SK-N-SH treated with all-trans-retinoic acid at 6 μM for 48 hours (cell line): ENCODE measurements around the gene RPLP2.

Experiments
- ATAC-seq: fragments of 200-7000 bp; cut with Tn5 transposase; 3 replicates; pipeline ENCODE4 v1.9.1; 2020; ENCODE audit warnings: mild to moderate bottlenecking, moderate library complexity
- ARNTL ChIP-seq: fragments of 450-650 bp; formaldehyde crosslinking; IDR thresholded peaks from 2 replicates; pipeline ENCODE4 v1.5.0; 2020; ENCODE audit warnings: low read depth, mild to moderate bottlenecking, moderate library complexity, borderline replicate concordance
- BACH2 ChIP-seq: fragments of 250-450 bp; sonication (Bioruptor Pico); IDR thresholded peaks from 2 replicates; pipeline ENCODE4 v1.9.0; 2021; ENCODE audit warnings: mild to moderate bottlenecking, borderline replicate concordance
- CSDC2 ChIP-seq: fragments of 250-450 bp; sonication (Bioruptor Pico); IDR thresholded peaks from 2 replicates; pipeline ENCODE4 v1.5.0; 2020; ENCODE audit warnings: mild to moderate bottlenecking, moderate library complexity
- ESRRG ChIP-seq: fragments of 250-450 bp; sonication (Bioruptor Pico); IDR thresholded peaks from 2 replicates; pipeline ENCODE4 v1.6.1; 2021; ENCODE audit warnings: mild to moderate bottlenecking
- GLIS3 ChIP-seq: fragments of 250-450 bp; sonication (Bioruptor Pico); IDR thresholded peaks from 2 replicates; pipeline ENCODE4 v1.5.0; 2020; ENCODE audit warnings: mild to moderate bottlenecking, moderate library complexity
- ISL1 ChIP-seq: fragments of 250-450 bp; sonication (Bioruptor Pico); IDR thresholded peaks from 2 replicates; pipeline ENCODE4 v2.1.2; 2022; ENCODE audit warnings: mild to moderate bottlenecking, moderate library complexity
- OSR1 ChIP-seq: fragments of 250-450 bp; sonication (Bioruptor Pico); IDR thresholded peaks from 2 replicates; pipeline ENCODE4 v1.8.0; 2022; ENCODE audit warnings: moderate library complexity, mild to moderate bottlenecking, inconsistent platforms
- POU6F1 ChIP-seq: fragments of 250-450 bp; sonication (Bioruptor Pico); IDR thresholded peaks from 2 replicates; pipeline ENCODE4 v1.8.0; 2021; ENCODE audit warnings: low read depth, mild to moderate bottlenecking, moderate library complexity, borderline replicate concordance
- PPARA ChIP-seq: fragments of 250-450 bp; sonication (Bioruptor Pico); IDR thresholded peaks from 2 replicates; pipeline ENCODE4 v1.5.0; 2020; ENCODE audit warnings: mild to moderate bottlenecking, borderline replicate concordance
- RARB ChIP-seq: fragments of 250-450 bp; sonication (Bioruptor Pico); IDR thresholded peaks from 2 replicates; pipeline ENCODE4 v1.8.0; 2021; ENCODE audit warnings: mild to moderate bottlenecking, moderate library complexity
- SNAI2 ChIP-seq: fragments of 250-450 bp; sonication (Bioruptor Pico); IDR thresholded peaks from 2 replicates; pipeline ENCODE4 v1.5.0; 2020; ENCODE audit warnings: mild to moderate bottlenecking, moderate library complexity
- TCF4 ChIP-seq: fragments of 250-450 bp; sonication (Bioruptor Pico); IDR thresholded peaks from 2 replicates; pipeline ENCODE4 v1.8.0; 2021; ENCODE audit warnings: mild to moderate bottlenecking, moderate library complexity, borderline replicate concordance
- TOX ChIP-seq: fragments of 250-450 bp; sonication (Bioruptor Pico); IDR thresholded peaks from 2 replicates; pipeline ENCODE4 v1.8.0; 2021; ENCODE audit warnings: mild to moderate bottlenecking, moderate library complexity, borderline replicate concordance
- ZC3H10 ChIP-seq: fragments of 250-450 bp; sonication (Bioruptor Pico); IDR thresholded peaks from 2 replicates; pipeline ENCODE4 v1.5.1; 2021; ENCODE audit warnings: mild to moderate bottlenecking, moderate library complexity
- ZFP3 ChIP-seq: fragments of 250-450 bp; sonication (Bioruptor Pico); IDR thresholded peaks from 2 replicates; pipeline ENCODE4 v1.5.0; 2020; ENCODE audit warnings: mild to moderate bottlenecking, moderate library complexity
- ZFP30 ChIP-seq: fragments of 450-650 bp; formaldehyde crosslinking; IDR thresholded peaks from 2 replicates; pipeline ENCODE4 v1.5.0; 2022; ENCODE audit warnings: mild to moderate bottlenecking, moderate library complexity
- ZNF565 ChIP-seq: fragments of 450-650 bp; formaldehyde crosslinking; conservative IDR thresholded peaks from 2 replicates; pipeline ENCODE4 v1.5.0; 2020; ENCODE audit warnings: low read depth, mild to moderate bottlenecking, moderate library complexity
- ZNF70 ChIP-seq: fragments of 450-650 bp; formaldehyde crosslinking; IDR thresholded peaks from 2 replicates; pipeline ENCODE4 v1.5.0; 2020; ENCODE audit warnings: mild to moderate bottlenecking, moderate library complexity
- TF ChIP-seq, protein P1 (sequence below): fragments of 250-450 bp; sonication (Bioruptor Pico); IDR thresholded peaks from 2 replicates; pipeline ENCODE4 v1.8.0; 2020; ENCODE audit warnings: mild to moderate bottlenecking, moderate library complexity, borderline replicate concordance
- TF ChIP-seq, protein P2 (sequence below): fragments of 250-450 bp; sonication (Bioruptor Pico); IDR thresholded peaks from 2 replicates; pipeline ENCODE4 v1.5.1; 2020; ENCODE audit warnings: low read depth, mild to moderate bottlenecking, moderate library complexity
- TF ChIP-seq, protein P3 (sequence below): fragments of 250-450 bp; sonication (Bioruptor Pico); IDR thresholded peaks from 2 replicates; pipeline ENCODE4 v1.5.0; 2020; ENCODE audit warnings: mild to moderate bottlenecking, moderate library complexity

RPLP2 gene

GRCh38 chr11:795634-796564 is 13.9 kb upstream of the RPLP2 start:
- ATAC-seq: peak; percentile 64
- TF ChIP-seq ZNF70: no peak
- TF ChIP-seq ZC3H10 (CRISPR knock-in tag): no peak
- TF ChIP-seq ZNF565 (CRISPR knock-in tag): no peak
- TF ChIP-seq, protein P1, sequence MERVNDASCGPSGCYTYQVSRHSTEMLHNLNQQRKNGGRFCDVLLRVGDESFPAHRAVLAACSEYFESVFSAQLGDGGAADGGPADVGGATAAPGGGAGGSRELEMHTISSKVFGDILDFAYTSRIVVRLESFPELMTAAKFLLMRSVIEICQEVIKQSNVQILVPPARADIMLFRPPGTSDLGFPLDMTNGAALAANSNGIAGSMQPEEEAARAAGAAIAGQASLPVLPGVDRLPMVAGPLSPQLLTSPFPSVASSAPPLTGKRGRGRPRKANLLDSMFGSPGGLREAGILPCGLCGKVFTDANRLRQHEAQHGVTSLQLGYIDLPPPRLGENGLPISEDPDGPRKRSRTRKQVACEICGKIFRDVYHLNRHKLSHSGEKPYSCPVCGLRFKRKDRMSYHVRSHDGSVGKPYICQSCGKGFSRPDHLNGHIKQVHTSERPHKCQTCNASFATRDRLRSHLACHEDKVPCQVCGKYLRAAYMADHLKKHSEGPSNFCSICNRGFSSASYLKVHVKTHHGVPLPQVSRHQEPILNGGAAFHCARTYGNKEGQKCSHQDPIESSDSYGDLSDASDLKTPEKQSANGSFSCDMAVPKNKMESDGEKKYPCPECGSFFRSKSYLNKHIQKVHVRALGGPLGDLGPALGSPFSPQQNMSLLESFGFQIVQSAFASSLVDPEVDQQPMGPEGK (CRISPR knock-in tag): no peak
- TF ChIP-seq RARB (CRISPR knock-in tag): no peak
- TF ChIP-seq POU6F1 (CRISPR knock-in tag): no peak

DNA sequence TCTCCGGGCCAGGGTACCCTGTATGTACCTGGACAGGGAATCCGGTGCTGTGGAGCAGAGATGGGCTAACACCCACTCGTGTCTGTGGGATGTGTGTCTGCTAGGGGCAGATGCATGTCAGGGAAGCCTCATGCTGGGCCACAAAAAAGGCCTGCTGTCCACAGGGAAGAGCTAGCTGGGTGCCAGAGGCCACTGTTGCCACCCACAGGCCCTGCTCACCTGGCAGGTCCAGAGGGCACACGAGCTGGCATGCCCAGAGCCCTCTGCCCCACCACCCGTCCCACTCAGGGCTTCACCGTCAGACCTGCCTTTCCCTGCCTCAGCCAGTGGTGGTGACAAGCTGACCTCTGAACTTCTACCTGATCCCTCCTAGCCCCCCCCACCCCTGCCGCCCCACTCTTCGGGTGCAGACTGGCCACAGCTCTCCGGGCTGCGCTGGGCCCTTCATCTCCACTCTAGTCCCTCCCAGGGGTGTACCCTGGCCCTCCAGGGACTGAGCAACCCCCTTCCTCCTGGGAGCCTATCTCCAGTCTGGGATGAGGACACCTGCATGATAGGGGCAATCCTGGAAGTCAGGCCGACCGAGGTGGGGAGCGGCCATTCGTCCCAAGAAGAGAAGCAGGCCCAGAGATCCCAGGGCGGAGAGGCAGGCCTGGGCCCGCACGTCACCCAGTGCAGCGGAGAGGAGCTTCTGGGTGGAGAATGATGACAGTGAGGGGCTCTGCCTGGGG is 13.0 kb upstream of the RPLP2 start:
- peak; percentile 0; the same call in 2 of the 3 replicates for ATAC-seq
- no peak for TF ChIP-seq OSR1 (CRISPR knock-in tag)
- no peak for TF ChIP-seq POU6F1 (CRISPR knock-in tag)
- TF ChIP-seq CSDC2: no peak
- TF ChIP-seq, protein P2, sequence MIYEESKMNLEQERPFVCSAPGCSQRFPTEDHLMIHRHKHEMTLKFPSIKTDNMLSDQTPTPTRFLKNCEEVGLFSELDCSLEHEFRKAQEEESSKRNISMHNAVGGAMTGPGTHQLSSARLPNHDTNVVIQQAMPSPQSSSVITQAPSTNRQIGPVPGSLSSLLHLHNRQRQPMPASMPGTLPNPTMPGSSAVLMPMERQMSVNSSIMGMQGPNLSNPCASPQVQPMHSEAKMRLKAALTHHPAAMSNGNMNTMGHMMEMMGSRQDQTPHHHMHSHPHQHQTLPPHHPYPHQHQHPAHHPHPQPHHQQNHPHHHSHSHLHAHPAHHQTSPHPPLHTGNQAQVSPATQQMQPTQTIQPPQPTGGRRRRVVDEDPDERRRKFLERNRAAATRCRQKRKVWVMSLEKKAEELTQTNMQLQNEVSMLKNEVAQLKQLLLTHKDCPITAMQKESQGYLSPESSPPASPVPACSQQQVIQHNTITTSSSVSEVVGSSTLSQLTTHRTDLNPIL (CRISPR knock-in tag): no peak
- TF ChIP-seq ZFP3 (CRISPR knock-in tag): no peak
- no peak for TF ChIP-seq ZFP30 (CRISPR knock-in tag)
- no peak for TF ChIP-seq BACH2 (CRISPR knock-in tag)
- TF ChIP-seq PPARA (CRISPR knock-in tag): no peak
- no peak for TF ChIP-seq ZNF70
- no peak for TF ChIP-seq GLIS3 (CRISPR knock-in tag)
- no peak for TF ChIP-seq ARNTL (CRISPR knock-in tag)
- TF ChIP-seq, protein P3, sequence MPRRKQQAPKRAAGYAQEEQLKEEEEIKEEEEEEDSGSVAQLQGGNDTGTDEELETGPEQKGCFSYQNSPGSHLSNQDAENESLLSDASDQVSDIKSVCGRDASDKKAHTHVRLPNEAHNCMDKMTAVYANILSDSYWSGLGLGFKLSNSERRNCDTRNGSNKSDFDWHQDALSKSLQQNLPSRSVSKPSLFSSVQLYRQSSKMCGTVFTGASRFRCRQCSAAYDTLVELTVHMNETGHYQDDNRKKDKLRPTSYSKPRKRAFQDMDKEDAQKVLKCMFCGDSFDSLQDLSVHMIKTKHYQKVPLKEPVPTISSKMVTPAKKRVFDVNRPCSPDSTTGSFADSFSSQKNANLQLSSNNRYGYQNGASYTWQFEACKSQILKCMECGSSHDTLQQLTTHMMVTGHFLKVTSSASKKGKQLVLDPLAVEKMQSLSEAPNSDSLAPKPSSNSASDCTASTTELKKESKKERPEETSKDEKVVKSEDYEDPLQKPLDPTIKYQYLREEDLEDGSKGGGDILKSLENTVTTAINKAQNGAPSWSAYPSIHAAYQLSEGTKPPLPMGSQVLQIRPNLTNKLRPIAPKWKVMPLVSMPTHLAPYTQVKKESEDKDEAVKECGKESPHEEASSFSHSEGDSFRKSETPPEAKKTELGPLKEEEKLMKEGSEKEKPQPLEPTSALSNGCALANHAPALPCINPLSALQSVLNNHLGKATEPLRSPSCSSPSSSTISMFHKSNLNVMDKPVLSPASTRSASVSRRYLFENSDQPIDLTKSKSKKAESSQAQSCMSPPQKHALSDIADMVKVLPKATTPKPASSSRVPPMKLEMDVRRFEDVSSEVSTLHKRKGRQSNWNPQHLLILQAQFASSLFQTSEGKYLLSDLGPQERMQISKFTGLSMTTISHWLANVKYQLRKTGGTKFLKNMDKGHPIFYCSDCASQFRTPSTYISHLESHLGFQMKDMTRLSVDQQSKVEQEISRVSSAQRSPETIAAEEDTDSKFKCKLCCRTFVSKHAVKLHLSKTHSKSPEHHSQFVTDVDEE: no peak
- TF ChIP-seq RARB (CRISPR knock-in tag): no peak
- TF ChIP-seq TOX (CRISPR knock-in tag): no peak
- TF ChIP-seq ESRRG (CRISPR knock-in tag): no peak
- no peak for TF ChIP-seq ZC3H10 (CRISPR knock-in tag)
- TF ChIP-seq ISL1 (CRISPR knock-in tag): no peak
- no peak for TF ChIP-seq TCF4 (CRISPR knock-in tag)
- no peak for TF ChIP-seq ZNF565 (CRISPR knock-in tag)
- no peak for TF ChIP-seq SNAI2 (CRISPR knock-in tag)
